Astrocyte (in vitro differentiated cells and primary cell): ENCODE measurements around the gene ALDH16A1.

Experiments
- CTCF ChIP-seq: IDR thresholded peaks from 2 replicates; pipeline ENCODE4 v1.5.1; 2011; ENCODE audit warnings: low read depth, mild to moderate bottlenecking, inconsistent platforms, low read length, moderate library complexity; ENCODE audit not compliant: insufficient read depth
- EZH2 ChIP-seq: IDR thresholded peaks from 2 replicates; pipeline ENCODE4 v1.6.1; 2012; ENCODE audit warnings: mild to moderate bottlenecking, low read length, inconsistent platforms; ENCODE audit not compliant: insufficient read depth

- TF ChIP-seq CTCF = no peak
- TF ChIP-seq EZH2 = no peak
Measured at GRCh38 chr19:49451430-49452181, 1.4 kb upstream of the ALDH16A1 start, which contains the start of gene PIH1D1.
